ENCODE data around the gene SEZ6L.

DNA sequence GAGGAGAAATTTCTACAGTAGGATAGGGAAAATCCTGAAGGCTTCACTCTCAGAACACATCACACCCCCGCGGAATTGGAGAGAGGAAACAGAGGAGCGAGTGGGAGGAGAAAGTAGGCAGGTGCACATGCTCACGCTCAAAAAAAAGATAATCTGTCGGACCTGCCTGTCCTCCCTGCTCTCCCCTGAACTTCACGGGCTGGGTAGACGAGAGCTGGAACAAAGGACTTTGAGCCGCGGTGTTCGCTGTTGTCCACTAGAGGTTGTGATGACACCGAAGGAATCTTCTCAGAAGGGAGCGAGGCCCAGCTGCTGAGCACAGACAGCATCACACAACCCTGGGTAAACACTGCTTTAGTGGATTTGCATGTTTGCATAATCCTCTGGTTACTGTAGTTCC, 5.0 kb downstream of the SEZ6L start:
- no peak for TF ChIP-seq POLR2A (IDR thresholded peaks at IDR 0.05)
- TF ChIP-seq, protein P1, sequence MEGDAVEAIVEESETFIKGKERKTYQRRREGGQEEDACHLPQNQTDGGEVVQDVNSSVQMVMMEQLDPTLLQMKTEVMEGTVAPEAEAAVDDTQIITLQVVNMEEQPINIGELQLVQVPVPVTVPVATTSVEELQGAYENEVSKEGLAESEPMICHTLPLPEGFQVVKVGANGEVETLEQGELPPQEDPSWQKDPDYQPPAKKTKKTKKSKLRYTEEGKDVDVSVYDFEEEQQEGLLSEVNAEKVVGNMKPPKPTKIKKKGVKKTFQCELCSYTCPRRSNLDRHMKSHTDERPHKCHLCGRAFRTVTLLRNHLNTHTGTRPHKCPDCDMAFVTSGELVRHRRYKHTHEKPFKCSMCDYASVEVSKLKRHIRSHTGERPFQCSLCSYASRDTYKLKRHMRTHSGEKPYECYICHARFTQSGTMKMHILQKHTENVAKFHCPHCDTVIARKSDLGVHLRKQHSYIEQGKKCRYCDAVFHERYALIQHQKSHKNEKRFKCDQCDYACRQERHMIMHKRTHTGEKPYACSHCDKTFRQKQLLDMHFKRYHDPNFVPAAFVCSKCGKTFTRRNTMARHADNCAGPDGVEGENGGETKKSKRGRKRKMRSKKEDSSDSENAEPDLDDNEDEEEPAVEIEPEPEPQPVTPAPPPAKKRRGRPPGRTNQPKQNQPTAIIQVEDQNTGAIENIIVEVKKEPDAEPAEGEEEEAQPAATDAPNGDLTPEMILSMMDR (IDR thresholded peaks at IDR 0.05), result no peak

Measured in lower leg skin (tissue), 3 donors.